ENCODE results near the gene PRKCZ. TPM values are rescaled to one million over a fixed set of nuclear protein-coding genes. Genes with fewer than 3 reads are reported as not detected.

PRKCZ gene
- total RNA-seq, 1 experiment from 2014 or later = 36.0 TPM

DNA sequence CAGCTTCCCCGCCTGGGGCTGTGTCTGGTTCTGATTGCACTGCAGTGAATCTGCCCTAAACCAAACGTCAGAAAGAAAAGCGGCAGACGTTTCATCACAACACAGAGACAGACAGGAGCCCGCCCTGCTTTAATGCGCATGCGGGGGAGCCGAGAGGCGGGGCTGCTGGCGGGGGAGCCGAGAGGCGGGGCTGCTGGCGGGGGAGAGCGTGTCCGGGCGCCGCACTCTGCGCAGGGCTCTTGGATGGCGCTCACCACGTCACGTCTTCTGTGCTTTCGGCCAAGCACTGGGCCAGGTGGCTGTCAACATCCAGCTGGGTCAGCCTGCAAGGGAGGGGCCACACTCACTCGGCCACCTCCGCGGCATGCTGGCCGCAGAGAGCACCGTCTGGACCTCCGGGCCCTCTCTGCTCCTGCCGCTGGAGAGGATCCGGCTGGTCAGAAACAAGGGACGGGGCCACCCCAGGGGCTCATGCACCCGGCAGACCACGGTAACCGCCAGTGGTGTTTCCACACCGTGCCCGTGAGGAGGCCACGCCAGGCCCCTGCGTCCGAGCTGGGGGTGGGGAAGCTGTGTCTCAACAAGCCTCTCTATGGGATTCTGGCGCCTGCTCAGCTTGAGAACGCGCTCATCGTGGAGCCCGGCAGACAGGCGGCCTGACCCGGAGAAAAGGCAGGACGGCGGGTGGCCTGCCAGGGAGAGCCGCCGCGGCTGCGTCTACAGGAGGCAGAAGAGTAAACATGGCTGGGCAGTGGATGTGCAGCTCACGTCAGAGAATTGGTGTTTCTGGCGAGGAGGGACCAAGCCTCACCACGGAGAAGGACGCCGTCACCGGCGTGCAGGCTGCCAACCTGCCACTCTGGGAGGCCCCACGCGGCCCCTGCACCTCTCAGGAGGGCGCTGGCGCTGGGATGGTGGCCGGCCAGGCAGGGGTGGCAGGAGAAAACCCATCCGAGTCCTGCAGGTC, 139.5 kb downstream of the PRKCZ start:
- CTCF ChIA-PET = interaction anchor here (0.6 to 0.8 kb wide), 3 partner anchors 15 to 246 kb away, joined by 3 to 5 read pairs (median 5); no protein-coding TSS in a partner anchor
- DNase-seq = peak; percentile 75 to 93

DNA sequence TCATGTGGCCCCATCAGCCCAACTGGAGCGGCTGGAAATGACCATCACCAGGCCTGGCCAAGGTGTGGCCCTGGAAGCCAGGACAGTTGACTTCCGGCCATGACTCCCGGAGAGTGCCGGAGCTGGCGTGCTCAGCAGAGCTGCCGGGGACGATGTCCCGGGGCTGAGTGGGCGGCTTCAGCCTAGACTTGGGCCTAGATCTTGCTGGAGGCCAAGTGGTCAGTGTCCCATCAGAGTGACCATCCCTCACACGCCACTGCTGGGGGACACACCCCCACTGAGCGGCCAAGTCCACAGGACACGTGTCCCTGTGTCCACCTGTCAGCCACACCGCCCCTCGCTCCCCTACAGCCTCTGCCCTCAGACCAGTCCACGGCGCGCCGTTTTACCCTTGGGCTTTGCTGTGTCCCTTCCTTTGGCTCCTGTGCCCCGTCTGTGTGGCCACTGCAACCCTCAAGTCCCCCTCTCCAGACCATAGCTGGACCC, 140.3 kb downstream of the PRKCZ start:
- Histone ChIP-seq H3K27ac (no peak overlapping the region), H3K4me1 (replicated peaks; ENCODE audit: insufficient read depth) (peaks cover 4% of the 10 kb centered on the region; the same call in 1 of the 2 replicates), H3F3A (ENCODE audit: insufficient read depth, low read depth) (peaks cover 5% of the 10 kb centered on the region), H3K9me2 (ENCODE audit: insufficient read depth) (no peaks in the 10 kb centered on the region), H3K4me3 (no peak overlapping the region), H3K27me3 (ENCODE audit: insufficient read depth, low read depth) (no peaks in the 10 kb centered on the region), H3K36me3 (ENCODE audit: low read depth) (no peaks in the 10 kb centered on the region), H3K4me2 (peak overlapping the region; percentile 76; the same call in 1 of the 2 replicates), H4K20me1 (ENCODE audit: insufficient read depth) (no peaks in the 10 kb centered on the region; the same call in 1 of the 2 replicates), H2AFZ (no peak overlapping the region), H3K9me3 (ENCODE audit: insufficient read depth, low read depth) (no peaks in the 10 kb centered on the region), H3K79me2 (ENCODE audit: low read depth) (no peaks in the 10 kb centered on the region)
- no TSS peak for BruUV-seq (replicated peaks)
- ChIA-PET POLR2A (ENCODE audit: unreplicated experiment) (no interaction called here), CTCF (no interaction called here)
- no peak for TF ChIP-seq EZH2 (IDR thresholded peaks at IDR 0.05; ENCODE audit: low read depth)
- TF ChIP-seq, protein P1, sequence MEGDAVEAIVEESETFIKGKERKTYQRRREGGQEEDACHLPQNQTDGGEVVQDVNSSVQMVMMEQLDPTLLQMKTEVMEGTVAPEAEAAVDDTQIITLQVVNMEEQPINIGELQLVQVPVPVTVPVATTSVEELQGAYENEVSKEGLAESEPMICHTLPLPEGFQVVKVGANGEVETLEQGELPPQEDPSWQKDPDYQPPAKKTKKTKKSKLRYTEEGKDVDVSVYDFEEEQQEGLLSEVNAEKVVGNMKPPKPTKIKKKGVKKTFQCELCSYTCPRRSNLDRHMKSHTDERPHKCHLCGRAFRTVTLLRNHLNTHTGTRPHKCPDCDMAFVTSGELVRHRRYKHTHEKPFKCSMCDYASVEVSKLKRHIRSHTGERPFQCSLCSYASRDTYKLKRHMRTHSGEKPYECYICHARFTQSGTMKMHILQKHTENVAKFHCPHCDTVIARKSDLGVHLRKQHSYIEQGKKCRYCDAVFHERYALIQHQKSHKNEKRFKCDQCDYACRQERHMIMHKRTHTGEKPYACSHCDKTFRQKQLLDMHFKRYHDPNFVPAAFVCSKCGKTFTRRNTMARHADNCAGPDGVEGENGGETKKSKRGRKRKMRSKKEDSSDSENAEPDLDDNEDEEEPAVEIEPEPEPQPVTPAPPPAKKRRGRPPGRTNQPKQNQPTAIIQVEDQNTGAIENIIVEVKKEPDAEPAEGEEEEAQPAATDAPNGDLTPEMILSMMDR (conservative IDR thresholded peaks at IDR 0.05) = no peak
- intact Hi-C loops (cut with micrococcal nuclease; ENCODE audit: unreplicated experiment) = loop anchor here (10.0 kb wide), 1 partner anchor 1234 kb away; no protein-coding TSS in a partner anchor
- no peak for DNase-seq

More for the DNA sequence above, 139.5 kb downstream of the PRKCZ start:
- Histone ChIP-seq H3F3A (ENCODE audit: insufficient read depth, low read depth) (peaks cover 5% of the 10 kb centered on the region; the same call in 1 of the 2 replicates), H2AFZ (0 out of 2 replicates have a peak overlapping the region, but pooled peaks have one; percentile 50), H3K27ac (no peak overlapping the region), H3K36me3 (ENCODE audit: low read depth) (no peaks in the 10 kb centered on the region), H3K9me3 (ENCODE audit: insufficient read depth, low read depth) (no peaks in the 10 kb centered on the region), H3K4me2 (peak overlapping the region; percentile 76), H3K27me3 (ENCODE audit: insufficient read depth, low read depth) (no peaks in the 10 kb centered on the region), H4K20me1 (ENCODE audit: insufficient read depth) (no peaks in the 10 kb centered on the region; the same call in 1 of the 2 replicates), H3K4me1 (replicated peaks; ENCODE audit: insufficient read depth) (peaks cover 4% of the 10 kb centered on the region; the same call in 1 of the 2 replicates), H3K9me2 (ENCODE audit: insufficient read depth) (no peaks in the 10 kb centered on the region), H3K4me3 (peak overlapping the region; percentile 50; the same call in 1 of the 2 replicates), H3K79me2 (ENCODE audit: low read depth) (no peaks in the 10 kb centered on the region)
- no TSS peak for BruUV-seq (replicated peaks)
- TF ChIP-seq, protein P1 (conservative IDR thresholded peaks at IDR 0.05) = no peak
- TF ChIP-seq EZH2 (IDR thresholded peaks at IDR 0.05; ENCODE audit: low read depth) = no peak
- intact Hi-C loops (cut with micrococcal nuclease; ENCODE audit: unreplicated experiment) = loop anchor here (10.0 kb wide), 1 partner anchor 1235 kb away; no protein-coding TSS in a partner anchor
- POLR2A ChIA-PET (ENCODE audit: unreplicated experiment) = interaction anchor here (0.6 to 0.7 kb wide), 3 partner anchors 10 to 195 kb away, joined by 5 to 12 read pairs (median 8); partner anchors contain the start of gene GABRD

All from PC-9 (cell line).